NCI-H2196 treated with DMSO at 0.1 percent for 48 hours (cell line): Measurements from ENCODE around the gene RBMS3.

Source experiments
- DNase-seq: peaks from one replicate; lab custom pipeline; 2025; ENCODE audit not compliant: unreplicated experiment; lab: John Stamatoyannopoulos, UW

The RBMS3 gene

DNA sequence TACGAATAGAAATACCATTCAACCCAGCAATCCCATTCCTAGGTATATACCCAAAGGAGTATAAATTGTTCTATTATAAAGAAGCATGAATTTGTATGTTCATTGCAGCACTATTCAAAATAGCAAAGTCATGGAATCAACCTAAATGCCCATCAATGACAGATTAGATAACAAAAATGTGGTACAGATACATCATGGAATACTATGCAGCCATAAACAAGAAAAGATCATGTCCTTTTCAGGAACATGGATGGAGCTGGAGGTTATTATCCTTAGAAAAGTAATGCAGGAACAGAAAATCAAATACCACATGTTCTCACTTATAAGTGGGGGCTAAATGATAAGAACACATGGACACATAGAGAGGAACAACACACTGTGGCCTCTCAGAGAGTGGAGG, 571.9 kb downstream of the RBMS3 start:
- DNase-seq: no peak

DNA sequence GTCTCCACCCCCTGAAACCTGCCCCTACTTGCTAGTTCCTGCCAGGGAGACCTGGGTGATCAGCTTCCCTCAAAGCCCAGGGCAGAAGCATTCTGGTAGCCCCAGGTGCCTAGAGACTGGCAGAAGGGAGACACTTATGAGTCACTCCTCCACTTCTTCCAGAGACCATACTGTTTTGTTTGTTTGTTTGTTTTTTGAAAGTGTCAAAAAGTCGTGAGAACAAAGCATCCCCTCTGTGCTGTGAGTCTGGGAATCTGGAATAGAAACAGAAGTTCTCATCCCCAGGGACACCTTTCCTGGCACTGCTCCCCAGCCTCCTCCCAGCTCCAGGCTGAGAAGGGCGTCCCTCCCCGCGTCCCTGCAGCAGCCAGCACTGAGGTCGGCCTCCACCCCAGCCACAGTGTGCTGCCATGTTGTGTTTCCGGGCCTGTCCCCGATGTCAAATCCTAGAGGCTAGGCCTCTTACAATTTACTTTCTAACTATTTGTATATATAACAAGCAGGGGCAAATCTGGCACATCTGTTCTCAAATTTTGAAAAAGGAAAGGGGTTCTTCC, 573.0 kb downstream of the RBMS3 start:
- DNase-seq: no peak

DNA sequence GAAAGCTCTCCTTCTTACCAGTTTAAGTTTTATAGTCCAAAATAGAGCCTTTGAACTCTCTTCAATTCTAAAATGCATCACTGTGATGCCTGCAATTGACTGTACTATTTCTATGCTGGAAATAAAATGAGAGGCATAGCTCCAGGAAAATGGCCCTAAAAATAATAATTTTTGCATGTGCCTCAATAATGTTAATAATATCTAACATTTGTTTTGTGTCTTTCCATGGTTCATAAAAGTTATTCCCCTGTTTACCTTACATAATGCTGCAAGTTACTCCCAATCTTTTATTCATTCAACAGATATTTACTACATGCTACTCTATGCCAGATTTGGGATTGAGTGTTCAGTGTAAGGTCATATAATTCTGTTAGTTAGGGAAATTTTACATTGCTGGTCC, 574.0 kb downstream of the RBMS3 start:
- DNase-seq: no peak

DNA sequence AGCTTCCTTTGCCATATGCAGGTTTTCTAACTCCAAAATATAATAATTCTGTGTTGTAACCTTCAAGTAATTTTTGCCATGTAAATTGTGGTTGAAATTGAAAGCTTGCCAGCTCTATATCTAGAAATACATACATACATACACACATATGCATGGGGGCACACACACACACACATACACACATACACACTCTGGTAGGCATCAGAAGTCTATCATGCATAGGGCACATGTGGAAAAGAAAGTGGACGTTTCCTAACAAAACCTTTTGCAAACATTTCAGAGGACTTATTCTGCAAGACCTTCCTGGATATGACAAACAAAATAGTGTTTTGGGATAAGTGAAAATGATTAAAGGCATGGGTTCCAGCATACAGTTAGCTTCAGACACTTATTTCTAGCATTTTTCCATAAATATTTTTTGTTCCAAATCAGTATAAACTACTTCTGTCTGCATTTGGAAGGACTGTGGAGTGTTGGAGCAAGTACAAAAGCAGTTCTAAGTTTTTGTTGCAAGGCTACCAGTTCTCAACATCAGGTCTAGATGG, 578.9 kb downstream of the RBMS3 start:
- no peak for DNase-seq

DNA sequence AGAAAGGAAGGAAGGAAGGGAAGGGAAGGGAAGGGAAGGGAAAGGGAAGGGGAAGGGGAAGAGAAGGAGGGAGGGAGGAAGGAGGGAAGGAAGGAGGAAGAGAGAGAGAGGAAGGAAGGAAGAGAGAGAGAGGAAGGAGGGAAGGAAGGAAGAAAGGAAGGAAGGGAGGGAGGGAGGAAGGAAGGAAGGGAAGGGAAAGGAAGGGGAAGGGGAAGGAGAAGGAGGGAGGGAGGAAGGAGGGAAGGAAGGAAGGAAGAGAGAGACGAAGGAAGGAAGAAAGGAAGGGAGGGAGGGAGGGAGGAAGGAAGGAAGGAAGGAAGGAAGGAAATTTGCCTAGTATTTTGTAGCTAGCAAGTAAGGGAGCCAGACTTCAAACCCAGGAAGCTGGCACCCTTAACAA, 583.9 kb downstream of the RBMS3 start:
- DNase-seq: no peak

DNA sequence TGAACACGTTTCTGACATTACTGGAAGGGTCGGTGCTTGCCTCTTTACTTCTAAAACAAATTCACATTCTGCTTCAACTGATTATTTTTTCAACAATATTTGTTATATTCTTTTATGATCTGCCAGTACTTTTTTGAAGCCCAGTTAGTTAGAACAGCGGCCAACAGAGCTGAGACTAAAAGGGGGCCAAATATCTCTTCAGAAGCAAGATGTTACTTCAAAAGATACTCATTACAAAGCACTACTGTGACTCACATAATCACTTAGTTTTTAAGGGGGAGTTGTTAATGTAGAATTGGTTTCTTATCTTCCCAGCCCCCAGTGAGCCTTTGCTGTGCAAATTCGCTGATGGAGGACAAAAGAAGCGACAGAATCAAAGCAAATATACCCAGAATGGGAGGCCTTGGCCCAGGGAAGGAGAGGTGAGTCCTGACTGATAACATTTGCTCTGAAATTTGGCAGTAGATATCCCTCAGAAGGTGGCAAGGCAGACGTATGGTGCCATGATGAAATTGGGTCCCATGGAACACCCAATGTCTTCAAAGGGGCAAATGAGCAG, 587.8 kb downstream of the RBMS3 start:
- no peak for DNase-seq

DNA sequence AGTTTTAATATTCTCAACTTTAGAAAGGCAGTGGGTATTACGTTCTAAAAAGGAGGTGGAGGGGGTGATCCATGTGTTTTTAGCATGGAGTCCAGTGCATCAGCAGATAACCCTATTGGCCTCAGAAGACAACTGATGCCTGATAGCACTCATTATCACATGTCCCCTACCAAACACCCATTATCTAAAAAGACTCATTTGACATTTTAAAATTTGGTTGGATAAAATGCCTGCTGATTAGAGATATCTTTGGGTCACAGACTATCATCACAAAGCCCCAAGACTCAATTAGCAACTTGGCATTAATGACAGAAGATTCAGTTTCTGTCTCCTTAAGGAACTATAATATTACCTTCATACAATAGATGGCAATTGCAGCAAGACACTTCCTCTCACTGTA, 589.3 kb downstream of the RBMS3 start:
- no peak for DNase-seq

DNA sequence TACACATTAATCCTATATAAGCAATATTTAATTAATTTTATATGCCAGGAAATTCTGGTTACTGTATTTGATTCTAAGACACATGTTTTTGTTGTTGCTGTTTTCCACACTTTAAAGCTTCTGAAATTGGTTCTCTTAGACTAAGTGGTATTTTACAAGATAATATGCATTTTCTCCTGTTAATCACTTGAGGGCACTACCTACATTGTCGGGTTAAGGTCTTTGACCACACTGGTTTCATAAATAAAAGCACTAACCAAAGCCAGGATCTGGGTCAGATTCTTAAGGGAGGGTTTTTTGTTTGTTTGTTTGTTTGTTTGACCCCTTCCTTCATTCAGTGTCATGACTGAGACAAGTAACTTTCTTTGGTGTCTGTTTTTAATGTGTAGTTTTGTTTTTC, 590.2 kb downstream of the RBMS3 start:
- DNase-seq: no peak

DNA sequence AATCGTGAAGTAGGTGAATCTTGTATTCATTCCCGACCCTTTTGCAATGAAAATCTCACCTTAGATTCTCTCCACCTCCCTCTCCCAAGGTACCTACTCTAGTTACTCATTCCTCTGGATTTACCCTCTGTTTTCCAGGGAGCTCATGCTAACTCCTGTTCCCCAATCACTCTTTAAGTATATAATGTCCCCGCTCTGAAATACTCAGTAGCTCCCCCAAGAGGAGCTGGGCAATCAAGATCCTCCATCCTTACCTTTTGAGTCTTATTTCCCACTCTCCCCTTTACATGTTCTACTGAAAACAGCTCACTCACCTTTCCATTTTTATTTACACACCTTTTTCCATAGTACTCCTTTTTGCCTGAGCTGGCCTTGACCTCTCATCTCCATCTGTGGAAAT, 599.9 kb downstream of the RBMS3 start:
- no peak for DNase-seq

DNA sequence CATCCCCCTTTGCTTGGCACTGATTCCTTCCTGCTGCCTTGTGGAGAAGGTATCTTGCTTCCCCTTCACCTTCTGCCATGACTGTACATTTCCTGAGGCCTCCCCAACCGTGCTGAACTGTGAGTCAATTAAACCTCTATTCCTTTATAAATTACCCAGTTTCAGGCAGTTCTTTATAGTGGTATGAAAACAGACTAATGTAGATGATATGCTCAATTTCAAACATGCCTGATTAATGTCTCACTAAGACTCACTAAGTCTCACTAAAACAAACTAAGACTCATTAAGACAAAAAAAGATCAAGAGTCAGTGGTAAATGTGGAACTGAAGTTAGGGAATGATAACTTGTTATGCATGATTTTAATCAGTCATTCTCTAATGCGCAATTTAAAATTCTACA, 606.6 kb downstream of the RBMS3 start:
- no peak for DNase-seq

DNA sequence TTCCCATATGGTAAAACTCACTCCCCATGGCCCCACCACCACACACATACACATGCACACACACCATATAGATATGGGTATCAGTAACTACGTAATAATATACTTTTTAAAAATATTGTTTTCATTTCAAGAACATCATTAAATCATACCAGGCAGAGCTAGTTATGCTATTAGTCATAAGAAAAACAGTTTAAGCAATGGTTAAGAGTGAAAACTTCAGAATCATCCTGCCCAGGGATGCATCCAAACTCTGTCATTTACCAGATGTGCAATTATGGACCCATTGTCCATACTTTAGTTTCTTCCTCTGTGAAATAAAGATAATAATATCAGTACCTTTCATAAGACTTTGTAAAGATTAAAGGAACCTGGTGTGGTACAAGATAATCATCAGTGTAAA, 608.3 kb downstream of the RBMS3 start:
- no peak for DNase-seq

DNA sequence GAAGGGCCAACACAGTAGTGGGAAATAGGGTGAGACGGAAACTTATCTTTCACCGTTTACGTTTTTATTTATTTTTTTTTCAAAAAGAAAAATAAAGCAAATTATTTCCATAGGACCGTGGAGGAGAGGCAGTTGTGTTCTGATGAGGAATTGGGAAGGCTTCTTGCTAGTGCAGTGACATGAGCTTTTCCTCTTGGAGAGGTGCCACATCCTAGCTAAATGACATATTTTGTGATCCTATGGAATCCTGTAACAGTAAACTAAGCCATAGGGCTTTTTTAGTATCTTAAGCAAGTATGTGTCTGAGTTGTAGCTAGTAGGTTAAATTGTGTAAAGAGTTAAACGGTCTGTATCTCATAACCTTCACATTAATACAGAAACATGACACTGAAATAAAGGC, 609.9 kb downstream of the RBMS3 start:
- no peak for DNase-seq

DNA sequence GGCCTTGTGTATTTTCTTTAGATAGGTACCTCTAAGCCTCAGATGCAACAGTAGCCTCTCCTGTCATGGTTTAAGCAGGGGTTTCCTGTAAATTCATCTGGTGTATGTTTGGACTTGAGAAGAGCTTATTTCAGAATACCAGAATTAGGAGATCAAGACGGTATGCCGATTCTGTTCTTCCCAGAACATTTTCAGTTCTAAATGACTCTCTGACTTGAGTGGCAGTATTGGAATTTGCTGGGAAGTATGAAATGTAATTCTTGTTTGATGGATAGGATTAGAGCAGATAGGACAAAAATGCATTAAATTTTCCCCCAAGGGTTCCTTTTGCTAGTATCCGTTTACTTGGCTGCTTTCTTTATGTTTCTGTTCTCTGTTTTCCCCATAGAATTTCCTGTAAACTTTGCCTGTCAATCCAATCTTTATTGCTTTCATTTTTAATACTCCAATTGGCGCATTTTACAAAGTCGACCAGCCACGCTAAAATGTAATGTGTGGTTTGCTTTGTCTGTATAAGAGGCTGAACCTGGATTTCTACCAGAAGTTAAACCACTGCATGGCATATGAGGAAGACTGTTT, 612.2 kb downstream of the RBMS3 start:
- DNase-seq: no peak

DNA sequence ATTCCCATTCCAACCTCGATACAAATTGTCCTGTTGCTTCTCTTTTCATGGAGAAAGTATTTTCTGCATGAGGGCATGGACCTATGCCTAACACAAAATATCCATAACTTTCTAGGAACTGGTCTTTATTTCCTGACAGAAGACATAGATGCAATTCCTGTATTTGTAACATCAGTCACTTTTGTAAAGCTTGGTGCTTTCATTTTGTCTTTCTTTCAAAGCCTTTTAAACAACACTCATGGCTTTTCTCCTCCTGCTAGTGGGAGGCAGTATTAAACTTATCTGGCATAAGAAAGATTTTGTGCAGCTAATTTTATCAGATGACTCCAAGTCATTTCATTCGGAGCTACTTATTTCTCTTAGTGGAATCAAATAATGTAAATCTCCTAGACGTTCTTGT, 616.0 kb downstream of the RBMS3 start:
- DNase-seq: no peak

DNA sequence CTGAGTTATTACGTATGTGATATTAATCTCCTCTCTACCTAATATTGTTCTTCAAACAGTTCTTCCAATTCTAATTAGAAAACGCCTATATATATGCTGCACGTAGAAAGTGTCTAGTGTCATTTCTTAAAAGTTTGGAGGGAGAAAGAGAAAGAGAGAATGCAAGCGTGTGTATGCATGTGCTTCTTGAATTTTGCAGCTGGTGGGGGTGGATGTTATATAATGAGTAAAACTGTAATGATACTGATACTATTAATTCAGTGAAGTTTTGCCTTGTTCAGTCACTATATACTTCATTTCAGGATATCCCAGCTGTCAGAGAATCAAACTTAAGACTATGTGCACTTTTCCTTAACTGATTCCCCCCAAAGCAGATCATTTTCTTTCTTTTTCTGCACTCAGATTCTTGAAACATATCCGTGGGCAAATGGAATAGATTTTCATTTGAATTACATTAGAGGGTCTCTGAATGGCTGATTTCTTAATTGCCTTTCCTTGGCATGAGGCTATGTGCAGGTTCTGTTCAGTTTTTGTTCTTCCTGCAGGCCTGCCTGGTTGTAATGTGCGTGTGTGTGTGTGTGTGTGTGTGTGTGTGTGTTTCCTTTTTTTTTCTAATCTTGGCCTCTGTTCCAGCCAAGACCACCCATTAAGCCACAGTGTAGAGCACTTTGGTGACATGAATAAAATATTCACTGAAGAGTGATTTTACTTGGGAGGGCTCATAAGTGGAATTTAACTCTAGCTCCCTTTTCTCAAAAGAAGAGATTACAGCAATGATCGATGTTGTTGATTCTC, 617.5 kb downstream of the RBMS3 start:
- no peak for DNase-seq

DNA sequence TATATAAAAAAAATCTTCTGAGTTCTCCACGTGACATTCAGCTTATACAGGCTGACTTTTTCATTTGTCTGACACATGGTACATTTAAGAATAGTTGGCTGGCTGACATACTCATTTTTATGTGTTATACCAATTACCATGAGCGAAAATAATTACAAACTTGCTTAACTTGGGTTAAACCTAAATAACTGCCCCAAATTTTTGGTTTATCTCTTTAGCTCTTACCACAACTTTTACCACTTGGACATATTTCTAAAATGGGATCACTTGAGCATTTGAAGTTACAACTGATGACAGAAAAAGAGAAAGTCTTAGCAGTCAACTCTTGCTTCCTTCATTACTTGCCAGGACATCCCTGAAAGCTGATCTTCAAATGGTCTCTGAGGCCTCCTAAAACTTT, 618.1 kb downstream of the RBMS3 start:
- no peak for DNase-seq

DNA sequence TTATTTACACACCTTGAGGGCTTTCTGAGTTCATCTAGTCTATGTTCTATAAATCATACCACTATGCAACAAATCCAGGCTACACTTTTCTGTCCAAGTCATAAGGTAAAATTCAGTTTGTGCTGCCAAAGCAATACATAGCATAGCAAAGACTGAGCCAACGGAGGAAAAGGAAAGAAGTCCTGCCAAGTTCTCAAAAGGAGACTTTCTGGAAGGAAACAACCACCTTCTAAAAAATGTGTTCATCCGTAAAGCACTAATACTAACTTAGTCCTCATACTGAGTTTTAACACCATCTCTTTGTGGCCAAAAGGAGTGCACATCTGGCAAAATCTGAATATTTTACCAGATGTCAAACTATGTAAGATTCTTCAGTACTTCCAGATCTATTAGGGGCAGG, 620.2 kb downstream of the RBMS3 start:
- no peak for DNase-seq

DNA sequence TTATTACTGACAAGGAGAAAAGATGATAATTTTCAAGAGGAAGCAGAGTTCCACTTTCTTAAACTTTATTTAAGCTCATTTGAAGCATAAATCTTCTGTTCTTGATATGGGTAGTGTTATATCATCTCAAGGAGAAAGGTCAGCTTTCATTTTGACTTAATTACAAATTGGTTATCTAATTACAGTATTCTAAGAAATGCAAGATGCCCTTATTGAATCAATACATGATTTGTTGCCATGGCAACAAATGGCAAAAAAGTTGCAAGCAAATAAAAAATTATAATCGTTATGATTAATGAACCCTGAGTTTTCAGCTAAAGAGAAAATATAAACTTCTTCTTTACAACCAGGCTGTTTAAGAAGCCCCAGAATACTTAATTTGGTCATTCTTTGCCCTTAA, 622.7 kb downstream of the RBMS3 start:
- DNase-seq: no peak

DNA sequence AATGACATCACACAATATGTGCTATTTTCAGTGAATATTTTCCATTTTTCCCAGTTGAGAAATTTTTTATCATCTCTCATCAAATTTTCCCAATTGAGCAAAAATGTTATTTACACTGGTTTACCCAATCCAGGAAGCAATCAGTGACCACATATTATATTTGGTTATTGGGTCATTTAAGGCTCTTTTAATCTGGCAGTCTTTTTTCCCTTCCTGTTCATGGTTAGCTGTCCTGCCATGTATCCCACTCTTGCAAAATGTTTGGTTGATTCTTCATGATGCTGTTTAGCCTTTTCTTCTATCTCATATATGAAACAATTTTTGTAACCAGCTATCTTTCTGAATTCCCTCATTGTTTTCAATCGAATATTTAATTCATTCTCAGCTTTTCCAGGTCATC, 626.0 kb downstream of the RBMS3 start:
- DNase-seq: no peak

DNA sequence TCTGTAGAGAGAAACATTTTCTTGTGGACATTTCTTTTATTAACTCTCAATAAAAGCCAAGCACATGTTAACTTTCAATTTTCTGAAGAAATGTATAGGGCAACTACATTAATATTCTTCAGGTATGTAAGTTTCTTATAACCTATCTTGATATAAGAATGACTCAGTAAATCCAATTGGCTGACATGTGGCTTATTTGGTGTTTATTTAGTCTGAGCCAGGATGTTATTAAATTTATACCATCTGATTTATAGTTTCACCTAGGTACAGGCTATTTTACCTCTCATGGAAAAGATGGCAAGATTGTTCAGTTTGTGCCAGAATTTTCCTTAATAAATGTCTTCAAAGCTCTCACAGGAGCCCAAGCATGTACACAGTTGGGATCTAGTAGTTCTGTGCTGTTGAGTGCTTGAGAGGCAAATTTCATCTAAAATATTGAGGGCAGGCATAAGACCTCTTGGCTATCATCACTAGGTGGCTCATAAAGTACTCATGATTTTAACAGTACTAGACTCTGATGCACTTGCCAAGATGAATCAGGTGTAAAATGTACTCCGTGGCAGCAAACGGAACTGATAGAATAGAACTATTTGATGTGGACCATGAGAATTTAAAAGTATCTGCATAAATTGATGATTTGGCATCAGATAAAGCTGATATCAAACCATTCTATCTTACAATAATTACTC, 631.9 kb downstream of the RBMS3 start:
- DNase-seq: no peak

DNA sequence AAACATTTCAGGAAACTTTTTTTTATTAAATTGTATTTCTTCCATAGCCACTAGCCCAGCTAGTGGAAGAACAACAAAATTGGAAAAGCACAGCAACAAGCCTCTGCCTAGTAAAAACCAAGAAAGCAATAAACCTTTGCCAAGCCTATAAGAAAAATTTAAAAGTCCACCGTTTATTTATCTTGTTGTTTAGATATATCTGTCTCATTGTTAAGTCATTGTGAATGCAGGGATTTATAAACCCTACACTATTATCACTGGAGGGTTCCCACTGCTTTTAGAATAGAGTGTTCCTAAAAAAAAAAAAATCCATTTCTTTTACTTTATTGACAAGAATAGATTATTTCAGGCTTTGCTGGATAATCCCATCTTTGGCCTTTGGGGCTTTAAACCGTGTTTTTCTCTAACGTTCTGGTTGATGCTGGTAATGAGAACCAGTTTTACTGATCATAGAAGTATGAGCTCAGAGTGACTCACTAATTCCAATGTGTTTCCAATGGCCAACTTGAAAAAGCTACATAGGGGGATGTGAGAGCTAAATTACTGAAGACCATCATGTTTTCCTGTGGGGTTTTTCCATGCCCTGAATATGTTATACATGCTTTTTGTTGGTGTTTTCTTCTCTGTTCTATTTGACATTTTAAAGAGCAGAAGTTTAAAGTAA, 634.1 kb downstream of the RBMS3 start:
- DNase-seq: no peak
